Measurements from ENCODE around the gene SNRNP200.

The SNRNP200 gene

DNA sequence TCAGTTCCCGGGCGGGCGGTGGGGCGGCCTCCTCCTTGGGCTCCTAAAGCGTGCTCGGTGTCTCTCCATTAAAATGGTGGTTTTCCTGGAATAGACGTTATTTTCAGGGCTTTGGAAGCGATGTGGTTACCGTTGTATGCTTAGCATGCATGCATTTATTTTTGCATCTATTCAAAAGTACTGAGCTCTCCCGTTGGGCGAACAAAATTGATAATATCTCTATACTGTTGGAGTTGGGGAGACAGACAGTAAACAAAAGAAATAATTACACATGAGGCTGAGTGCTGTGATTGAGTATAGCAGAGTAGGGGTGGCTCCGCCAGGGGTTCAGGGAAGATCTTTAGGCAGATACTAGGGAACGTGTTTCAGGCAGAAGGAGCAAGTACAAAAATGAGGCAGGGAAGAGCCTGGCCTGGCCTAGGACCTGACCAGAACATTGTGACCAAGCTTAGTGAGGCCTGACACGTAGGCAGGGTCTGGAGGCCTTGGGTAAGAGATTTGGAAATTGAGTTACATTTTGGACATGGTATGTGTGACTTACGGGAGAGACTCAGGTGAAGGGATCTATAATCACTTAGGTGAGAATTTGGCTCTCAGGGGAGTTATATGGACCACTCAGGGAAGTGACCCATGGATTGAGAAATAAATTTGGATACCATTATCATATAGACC is 30.9 kb upstream of the SNRNP200 start:
- TF ChIP-seq CTCF (IDR thresholded peaks at IDR 0.05; ENCODE audit: borderline replicate concordance, control extremely low read depth, extremely low read depth, insufficient read depth, missing control alignments), result no peak
- in situ Hi-C loops (cut with MboI; ENCODE audit: low sequenced_read_pairs, unreplicated experiment), result no loop called here
- DNase-seq (ENCODE audit: low spot score), result no peak

DNA sequence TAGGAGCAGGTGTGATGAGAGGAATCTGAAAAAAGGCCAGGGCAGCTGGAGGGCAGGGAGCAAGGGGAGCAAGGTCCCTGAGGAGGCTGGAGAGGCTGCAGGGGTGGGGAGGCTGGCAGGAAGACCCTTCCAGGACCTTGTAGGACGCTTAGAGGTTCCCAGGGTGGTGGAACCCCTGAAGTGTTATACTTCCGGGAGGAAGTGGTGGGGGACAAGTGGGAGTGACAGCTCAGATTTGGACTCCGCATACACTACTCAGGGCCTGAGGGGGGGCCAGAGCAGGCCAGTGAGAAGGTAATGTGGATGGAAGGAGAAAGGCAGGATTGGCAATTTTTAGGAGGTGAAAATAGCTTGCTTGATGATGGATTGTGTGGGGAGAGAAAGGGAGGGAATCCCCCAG is 28.4 kb upstream of the SNRNP200 start:
- in situ Hi-C loops (cut with MboI; ENCODE audit: low sequenced_read_pairs, unreplicated experiment), result no loop called here
- TF ChIP-seq CTCF (IDR thresholded peaks at IDR 0.05; ENCODE audit: borderline replicate concordance, control extremely low read depth, extremely low read depth, insufficient read depth, missing control alignments), result no peak
- DNase-seq (ENCODE audit: low spot score), result no peak

DNA sequence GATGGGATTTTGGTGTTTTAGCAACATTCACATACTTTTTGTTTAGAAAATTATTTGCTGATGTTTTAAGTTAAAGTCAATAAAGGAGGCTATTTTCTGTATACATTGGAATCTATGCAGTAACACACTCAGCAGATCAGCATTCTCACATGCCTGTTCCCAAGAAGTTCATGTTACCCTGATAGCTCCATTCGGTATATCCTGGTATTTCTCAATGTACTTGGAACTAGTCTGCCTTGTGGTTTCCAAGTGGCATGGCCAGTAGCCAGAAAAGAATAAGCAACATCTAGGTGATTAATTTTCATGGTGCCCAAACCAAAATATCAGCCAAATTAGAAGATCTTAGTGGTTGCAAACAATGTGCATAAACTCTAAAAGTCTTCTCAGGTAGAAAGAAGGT is 25.1 kb upstream of the SNRNP200 start:
- in situ Hi-C loops (cut with MboI; ENCODE audit: low sequenced_read_pairs, unreplicated experiment), result no loop called here
- no peak for DNase-seq (ENCODE audit: low spot score)
- TF ChIP-seq CTCF (IDR thresholded peaks at IDR 0.05; ENCODE audit: borderline replicate concordance, control extremely low read depth, extremely low read depth, insufficient read depth, missing control alignments), result no peak

GRCh38 chr2:96329874-96330273 is 24.5 kb upstream of the SNRNP200 start:
- no peak for DNase-seq (ENCODE audit: low spot score)
- TF ChIP-seq CTCF (IDR thresholded peaks at IDR 0.05; ENCODE audit: borderline replicate concordance, control extremely low read depth, extremely low read depth, insufficient read depth, missing control alignments), result no peak
- in situ Hi-C loops (cut with MboI; ENCODE audit: low sequenced_read_pairs, unreplicated experiment), result no loop called here

GRCh38 chr2:96329456-96329855 is 24.1 kb upstream of the SNRNP200 start:
- in situ Hi-C loops (cut with MboI; ENCODE audit: low sequenced_read_pairs, unreplicated experiment), result no loop called here
- no peak for DNase-seq (ENCODE audit: low spot score)
- no peak for TF ChIP-seq CTCF (IDR thresholded peaks at IDR 0.05; ENCODE audit: borderline replicate concordance, control extremely low read depth, extremely low read depth, insufficient read depth, missing control alignments)

DNA sequence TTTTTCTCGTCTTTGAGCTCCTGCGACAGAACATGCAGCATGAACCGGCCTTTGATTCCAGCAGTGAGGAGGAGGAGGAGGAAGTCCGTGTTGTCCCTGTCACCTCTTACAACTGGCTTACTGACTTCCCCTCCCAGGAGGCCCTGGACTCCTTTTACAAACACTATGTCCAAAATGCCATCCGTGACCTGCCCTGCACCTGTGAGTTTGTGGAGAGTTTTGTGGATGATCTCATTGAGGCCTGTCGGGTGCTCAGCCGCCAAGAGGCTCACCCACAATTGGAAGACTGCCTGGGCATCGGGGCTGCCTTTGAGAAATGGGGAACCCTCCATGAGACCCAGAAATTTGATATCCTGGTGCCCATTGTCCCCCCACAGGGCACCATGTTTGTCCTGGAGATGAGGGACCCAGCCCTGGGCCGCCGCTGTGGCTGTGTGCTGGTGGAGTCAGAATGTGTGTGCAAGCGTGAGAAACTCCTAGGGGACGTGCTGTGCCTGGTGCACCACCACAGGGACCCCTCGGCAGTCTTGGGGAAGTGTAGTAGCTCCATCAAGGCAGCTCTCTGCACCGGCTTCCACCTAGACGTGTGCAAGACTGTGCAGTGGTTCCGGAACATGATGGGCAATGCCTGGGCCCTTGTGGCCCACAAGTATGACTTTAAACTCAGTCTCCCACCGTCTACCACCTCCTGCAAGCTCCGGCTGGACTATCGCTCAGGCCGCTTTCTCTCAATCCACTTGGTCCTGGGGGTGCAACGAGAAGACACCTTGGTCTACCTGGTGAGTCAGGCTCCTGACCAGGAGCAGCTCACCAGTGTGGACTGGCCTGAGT is 21.9 kb upstream of the SNRNP200 start:
- DNase-seq (ENCODE audit: low spot score), result no peak
- in situ Hi-C loops (cut with MboI; ENCODE audit: low sequenced_read_pairs, unreplicated experiment), result no loop called here
- TF ChIP-seq CTCF (IDR thresholded peaks at IDR 0.05; ENCODE audit: borderline replicate concordance, control extremely low read depth, extremely low read depth, insufficient read depth, missing control alignments), result no peak
